GM18951 (cell line): ENCODE data around the gene MSI2.

Experiments used
- POLR2A ChIP-seq: IDR thresholded peaks from 4 replicates; pipeline ENCODE4 v1.6.1; 2011; ENCODE audit warnings: mild to moderate bottlenecking; ENCODE audit not compliant: insufficient read length, insufficient read depth; ENCODE audit errors: extremely low read depth
- in situ Hi-C: fragments of 300-500 bp; cut with MboI; formaldehyde crosslinking; loops from one replicate; pipeline ENCODE4 v1.12.0; 2022; ENCODE audit warnings: low sequenced_read_pairs, mixed read lengths, inconsistent platforms; ENCODE audit not compliant: unreplicated experiment

The MSI2 gene

GRCh38 chr17:57434361-57434760 is 178.0 kb downstream of the MSI2 start:
- no peak for TF ChIP-seq POLR2A
- in situ Hi-C loops: no loop called here

GRCh38 chr17:57436565-57436964 is 180.2 kb downstream of the MSI2 start:
- in situ Hi-C loops: no loop called here

GRCh38 chr17:57438066-57438731 is 181.9 kb downstream of the MSI2 start:
- in situ Hi-C loops: no loop called here

More at GRCh38 chr17:57436565-57436964, 180.2 kb downstream of the MSI2 start:
- TF ChIP-seq POLR2A: no peak

GRCh38 chr17:57439651-57440050 is 183.3 kb downstream of the MSI2 start:
- TF ChIP-seq POLR2A: no peak
- in situ Hi-C loops: no loop called here

More at GRCh38 chr17:57438066-57438731, 181.9 kb downstream of the MSI2 start:
- TF ChIP-seq POLR2A: no peak

- in situ Hi-C loops: no loop called here
- TF ChIP-seq POLR2A: no peak
Observed at GRCh38 chr17:57440522-57441269, 184.4 kb downstream of the MSI2 start.

DNA sequence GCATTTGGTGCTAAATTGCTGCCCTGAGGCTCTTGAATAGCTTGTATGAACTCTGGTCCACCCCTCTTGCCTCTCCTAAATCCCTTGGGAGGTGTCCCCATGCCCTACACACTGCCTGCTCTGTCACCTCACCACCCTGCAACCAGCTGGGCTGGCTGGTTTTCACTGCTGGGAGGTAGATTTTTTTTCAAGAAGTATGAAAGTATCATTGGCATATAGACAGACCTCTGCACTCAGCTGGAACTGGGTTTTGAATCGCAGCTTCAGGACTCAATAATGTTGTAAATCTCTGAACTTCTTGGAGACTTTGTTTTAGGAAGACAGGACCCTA is 184.9 kb downstream of the MSI2 start:
- in situ Hi-C loops: no loop called here
- no peak for TF ChIP-seq POLR2A

GRCh38 chr17:57442401-57442823 is 186.1 kb downstream of the MSI2 start:
- in situ Hi-C loops: no loop called here
- TF ChIP-seq POLR2A: no peak

DNA sequence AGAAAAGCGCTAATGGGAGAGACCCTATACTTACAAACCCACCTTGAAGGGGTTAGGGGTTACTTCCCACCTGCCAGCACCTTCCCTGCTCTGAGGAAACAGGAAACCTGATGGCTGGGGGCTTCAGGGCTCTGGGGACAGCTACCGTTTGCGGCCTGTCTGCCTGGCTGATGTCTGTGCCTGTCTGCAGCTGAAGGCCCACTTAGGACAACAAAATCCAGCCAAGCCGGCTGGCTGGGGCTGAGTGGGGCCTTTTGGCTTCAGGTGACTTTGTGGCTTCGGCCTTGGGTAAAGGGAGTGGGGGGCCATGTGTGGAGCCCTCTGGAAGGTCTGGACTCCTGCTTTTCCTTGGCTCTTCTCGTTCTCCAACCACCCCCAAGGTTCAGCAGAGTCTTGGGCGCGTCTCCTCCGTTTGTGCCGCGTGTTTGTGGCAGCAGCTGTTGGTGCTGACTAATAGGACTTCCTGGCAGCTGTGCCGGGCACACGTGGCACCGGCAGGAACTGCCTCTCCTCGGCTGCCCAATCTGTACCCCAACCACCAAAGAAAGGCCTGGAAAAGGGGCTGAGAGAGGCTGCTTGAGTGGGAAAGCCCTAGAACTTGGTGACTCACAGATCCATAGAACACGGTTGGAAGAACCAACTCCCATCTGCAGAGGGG is 186.7 kb downstream of the MSI2 start:
- in situ Hi-C loops: no loop called here
- no peak for TF ChIP-seq POLR2A

GRCh38 chr17:57443781-57444180 is 187.5 kb downstream of the MSI2 start:
- TF ChIP-seq POLR2A: no peak
- in situ Hi-C loops: no loop called here

DNA sequence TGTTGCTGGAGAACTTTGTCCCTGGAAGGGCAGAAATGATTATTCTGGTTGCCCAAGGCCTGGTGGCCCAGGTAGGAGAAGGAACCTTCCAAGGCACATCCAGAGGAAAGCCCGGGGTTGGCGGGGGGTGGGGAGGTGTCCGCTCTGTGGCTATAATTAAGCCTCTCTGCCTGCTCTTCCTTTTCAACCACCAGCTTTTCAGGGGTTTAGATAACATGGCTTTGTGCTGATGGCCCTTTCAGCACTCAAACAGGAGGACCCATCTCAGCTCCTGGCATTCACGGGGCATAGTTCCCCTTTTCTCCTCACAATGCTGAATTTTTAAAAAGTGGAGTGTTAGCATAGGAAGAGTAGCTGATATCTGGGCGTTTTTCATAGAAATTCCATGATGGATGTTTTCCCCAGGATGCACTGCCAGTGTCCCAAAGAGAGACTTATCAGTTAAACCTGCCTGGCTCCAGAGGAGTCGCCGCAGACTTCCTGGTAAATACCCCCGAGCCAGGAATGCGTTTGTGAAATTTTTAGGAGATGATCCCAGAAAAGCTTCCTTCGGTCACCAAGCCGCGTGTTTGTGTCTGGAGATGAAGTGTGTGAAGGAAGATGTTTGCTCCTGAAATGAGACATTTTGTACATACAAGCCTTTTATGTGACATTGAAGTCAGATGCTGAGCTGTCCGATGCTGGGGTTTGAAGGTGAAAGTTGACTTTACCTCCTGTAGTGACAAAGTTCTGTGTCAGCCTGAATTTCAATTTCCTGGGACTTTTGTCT is 188.5 kb downstream of the MSI2 start:
- in situ Hi-C loops: no loop called here
- TF ChIP-seq POLR2A: no peak

DNA sequence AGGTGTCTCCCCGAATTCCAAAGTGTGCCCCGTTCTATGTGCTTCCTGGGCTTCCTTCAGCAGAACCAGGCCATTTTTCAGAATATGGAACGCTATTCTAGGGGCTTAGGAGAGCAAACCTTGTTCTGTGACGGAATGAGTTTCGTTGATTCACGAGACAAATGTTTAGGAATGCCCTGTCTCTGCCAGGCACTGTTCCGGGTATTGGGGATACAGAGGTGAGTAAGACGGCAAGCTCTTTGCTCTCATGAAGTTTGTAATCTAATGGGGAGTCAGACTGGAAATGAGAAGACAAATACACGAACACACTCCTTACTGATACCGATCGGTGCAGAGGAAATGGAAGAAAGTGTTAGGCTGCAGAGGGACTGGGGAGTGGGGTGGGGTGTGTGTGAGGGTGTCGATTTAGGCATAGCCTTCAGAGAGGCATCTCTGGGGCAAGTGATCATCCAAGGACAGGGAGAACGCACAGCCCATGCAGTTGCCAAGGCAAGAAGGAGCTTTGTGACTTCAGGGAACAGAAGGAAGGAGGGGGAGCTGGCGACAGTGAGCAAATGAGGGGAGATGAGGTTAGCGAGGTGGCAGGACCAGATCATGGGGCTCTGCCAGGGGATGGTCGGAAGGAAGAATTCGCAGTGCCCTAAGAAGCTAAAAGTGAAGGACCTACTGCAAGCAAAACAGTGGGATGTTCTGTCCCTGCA is 189.6 kb downstream of the MSI2 start:
- in situ Hi-C loops: no loop called here
- no peak for TF ChIP-seq POLR2A

DNA sequence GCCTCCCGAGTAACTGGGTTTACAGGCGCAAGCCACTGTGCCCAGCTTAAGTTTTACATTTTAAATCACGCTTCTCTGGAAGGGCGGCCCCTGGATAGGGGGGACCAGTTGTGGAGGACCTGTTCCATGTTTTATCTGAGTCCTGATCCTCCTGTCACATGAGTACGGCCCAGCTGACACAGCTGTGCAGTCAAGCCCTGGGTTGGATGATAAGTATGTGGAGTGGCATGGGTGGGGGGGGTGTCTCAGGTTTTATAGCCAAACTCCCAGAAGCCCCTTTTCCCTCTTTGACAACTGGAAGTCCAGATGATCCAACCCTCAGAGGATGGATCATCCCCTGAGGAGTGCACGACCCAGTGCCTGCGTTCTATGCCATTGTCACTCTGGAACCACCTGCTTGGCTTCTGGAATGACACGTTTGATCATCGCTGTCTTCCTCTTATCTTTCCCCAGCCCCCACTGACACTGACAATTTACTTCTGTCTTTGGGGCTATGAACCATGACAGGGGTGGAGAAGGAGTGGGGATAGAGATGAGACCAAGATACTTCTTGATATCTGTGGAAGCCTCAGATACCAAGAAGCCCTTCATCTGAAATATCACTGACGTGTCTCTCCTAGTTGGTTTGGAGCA is 191.2 kb downstream of the MSI2 start:
- in situ Hi-C loops: no loop called here
- no peak for TF ChIP-seq POLR2A

GRCh38 chr17:57447990-57448758 is 191.9 kb downstream of the MSI2 start:
- no peak for TF ChIP-seq POLR2A
- in situ Hi-C loops: no loop called here
